ENCODE measurements around the gene MTG2.

DNA sequence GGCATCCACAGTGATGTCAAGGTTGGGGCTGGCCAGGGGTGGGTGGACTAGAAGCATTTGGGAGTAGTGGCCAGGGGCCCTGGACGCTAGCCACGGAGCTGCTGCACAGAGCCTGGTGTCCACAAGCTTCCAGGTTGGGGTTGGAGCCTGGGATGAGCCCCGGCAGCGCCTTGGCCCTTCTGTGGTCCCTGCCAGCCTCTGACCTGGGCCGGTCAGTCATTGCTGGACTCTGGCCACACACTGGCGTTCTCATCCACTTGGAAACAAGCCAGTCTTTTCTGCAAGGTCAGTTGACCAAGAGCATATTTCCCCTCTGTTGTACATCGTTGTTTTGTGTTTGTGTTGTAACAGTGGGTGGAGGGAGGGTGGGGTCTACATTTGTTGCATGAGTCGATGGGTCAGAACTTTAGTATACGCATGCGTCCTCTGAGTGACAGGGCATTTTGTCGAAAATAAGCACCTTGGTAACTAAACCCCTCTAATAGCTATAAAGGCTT lies 48.0 kb upstream of the MTG2 start:
- no peak for TF ChIP-seq CTCF (IDR thresholded peaks at IDR 0.05)
- no peak for TF ChIP-seq POLR2A (IDR thresholded peaks at IDR 0.05)
